Hematopoietic multipotent progenitor cell treated with erythropoietin and hydrocortisone succinate and interleukin-3 and kit ligand, for 8 days (in vitro differentiated cells): ENCODE data around the gene SARDH.
"Not testable (repeated sequence)": the region's sequence is repeated elsewhere in the genome, so short reads cannot be mapped to it uniquely, and the experiment has no call there.

Experiments
- DNase-seq: peaks from one replicate; pipeline ENCODE4 v3.0.0-alpha.2; 2015

The SARDH gene

DNA sequence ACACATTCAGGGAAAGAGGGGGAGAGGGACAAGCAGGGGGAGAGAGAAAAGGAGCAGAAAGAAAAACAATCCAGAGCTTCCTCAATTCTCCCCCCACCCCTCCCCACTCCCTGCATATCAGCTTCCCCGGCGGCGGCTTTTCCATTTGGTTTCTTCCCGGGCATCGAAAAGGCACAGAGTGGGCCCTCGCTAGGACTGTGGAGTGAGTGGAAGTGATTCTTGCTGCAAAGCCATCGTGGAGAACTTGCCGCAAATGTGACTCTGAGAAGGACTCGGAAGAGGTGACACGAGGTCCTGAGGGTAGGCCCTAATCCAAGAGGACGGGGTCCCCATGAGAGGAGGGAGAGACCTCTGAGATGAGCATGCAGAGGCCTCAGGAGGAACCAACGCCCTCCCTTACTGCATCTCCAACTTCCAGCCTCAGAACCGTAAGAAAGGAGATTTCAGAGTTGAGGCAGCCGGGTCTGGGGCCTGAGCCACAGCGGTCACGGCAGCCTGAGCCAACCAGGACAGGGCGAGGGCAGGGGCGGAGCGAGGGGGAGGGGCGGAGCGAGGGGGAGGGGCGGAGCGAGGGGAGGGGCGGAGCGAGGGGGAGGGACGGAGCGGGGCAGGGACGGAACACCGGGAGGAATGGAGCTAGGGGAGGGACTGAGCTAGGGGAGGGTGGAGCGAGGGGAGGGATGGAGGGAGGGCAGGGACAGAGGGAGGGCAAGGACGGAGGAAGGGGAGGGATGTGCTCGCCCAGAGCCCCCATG lies 21.2 kb upstream of the SARDH start:
- DNase-seq: no peak

DNA sequence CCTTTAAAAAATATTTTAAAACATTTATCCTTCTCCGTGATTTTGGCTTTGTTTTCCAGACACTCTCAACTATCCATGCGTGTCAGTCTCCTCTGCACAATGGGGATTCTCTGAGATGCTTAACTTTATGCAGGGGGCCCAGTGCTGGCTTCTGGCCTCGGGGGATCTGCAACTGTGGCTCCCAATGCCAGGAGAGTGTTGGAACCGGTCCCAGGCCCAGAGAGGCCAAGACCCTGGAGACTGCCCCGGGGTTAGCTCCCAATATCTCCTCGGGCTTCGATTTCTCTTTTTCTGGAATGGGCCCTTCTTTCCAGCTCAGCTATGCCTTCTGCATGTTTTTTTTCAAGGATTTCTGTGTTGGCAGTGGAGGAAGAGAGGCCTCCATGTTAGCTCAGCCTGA lies 20.1 kb upstream of the SARDH start:
- no peak for DNase-seq

DNA sequence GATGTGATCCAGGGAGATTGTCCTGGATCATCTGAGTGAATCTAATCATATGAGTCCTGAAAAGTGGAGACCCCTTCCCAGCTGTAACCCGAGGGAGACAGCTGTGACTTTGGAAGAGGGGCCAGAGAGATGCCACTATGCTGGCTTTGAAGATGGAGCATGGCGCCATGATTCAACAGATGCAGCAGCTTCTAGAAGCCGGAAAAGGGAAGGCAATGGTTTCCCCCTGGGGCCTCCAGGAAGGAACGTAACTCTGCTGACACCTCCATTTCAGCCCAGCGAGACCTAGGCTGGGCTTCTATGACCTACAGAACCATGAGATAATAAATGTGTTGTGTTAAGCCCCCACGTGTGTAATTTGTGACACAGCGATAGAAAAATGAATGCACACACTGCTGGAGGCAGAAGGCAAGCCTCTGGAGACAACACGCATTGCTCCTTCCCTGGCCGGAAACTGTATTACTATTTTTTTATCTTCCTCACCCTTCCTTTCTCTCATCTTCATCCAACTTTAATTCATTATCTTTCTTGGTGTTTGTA lies 16.6 kb upstream of the SARDH start:
- no peak for DNase-seq

- no peak for DNase-seq
Observed at GRCh38 chr9:133754187-133754586, 16.0 kb upstream of the SARDH start.

DNA sequence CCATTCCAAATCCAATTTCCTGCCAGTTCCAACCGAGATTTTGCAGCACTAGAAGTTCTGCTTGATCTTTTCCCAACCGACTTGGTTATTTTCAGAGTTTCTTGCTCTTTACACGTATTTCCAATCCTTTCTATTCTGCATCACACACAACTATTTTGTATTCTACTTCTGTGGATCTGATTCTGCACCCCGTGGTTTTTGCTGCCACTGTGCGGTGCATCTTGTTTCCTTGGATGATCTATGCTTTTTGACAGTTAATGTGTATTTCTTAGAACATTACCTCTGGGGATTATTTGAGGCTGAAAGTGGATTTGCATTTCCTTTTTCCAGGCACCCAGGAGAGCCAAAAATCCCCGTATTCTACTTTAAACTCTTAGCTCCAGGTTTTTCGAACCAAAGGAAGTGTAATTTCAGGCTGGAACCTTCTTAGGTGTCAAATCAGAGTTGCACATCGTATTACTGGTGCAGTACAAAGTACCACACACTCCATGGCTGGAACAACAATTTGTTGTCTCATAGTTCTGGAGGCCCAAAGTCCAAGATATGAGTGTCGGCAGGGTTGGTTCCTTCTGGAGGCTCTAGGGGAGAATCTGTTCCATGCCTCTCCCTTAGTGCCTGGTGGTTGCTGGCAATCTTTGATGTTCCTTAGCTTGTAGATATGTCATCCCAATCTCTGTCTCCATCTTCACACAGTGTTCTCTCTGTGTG lies 14.7 kb upstream of the SARDH start:
- no peak for DNase-seq

GRCh38 chr9:133750982-133751649 lies 13.0 kb upstream of the SARDH start:
- DNase-seq: no peak

DNA sequence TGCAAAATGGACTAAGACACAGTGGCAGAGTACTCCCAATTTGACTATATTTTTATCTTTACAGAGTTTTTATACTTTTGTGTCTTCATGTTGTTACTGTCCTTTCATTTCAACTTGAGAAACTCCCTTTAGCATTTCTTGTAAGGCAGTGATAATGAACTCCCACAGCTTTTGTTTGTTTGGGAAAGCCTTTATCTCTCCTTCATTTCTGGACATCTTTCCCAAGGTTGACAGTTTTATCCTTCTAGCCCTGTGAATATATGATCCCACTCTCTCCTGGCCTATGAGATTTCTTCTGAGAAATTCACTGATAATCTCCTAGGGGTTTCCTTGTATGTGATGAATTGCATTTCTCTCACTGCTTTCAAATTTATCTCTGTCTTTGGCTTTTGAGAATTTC lies 9.2 kb upstream of the SARDH start:
- no peak for DNase-seq

GRCh38 chr9:133744528-133744927 lies 6.4 kb upstream of the SARDH start:
- DNase-seq: not testable (repeated sequence)

DNA sequence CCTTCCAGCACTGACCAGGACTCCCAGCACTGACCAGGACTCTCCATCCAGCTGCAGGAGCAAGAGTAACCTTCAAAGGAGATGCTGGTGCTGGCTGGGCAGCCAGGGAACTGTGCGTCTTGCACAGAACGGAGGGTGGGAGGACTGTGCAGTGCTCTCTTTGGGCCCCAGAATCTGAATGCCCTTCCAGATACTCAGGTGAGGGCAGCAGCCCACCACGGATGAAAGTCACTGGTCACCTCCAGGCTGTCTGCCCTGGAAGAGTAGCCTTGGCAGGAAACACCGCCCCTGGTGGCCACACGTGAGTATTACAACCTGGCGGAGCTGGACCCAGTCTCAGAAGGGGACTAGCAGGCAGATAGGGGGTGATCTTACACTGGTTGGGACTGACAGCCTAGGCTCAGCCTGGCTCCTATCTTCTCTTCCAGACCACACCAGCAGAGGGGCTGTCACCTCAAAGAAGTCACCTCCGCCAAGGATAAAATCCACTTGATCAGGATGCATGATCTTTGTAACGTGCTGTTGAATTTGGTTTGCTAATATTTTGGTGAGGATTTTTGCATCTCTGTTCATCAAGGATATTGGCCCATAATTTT lies 4.8 kb upstream of the SARDH start:
- peak; percentile 63 for DNase-seq

DNA sequence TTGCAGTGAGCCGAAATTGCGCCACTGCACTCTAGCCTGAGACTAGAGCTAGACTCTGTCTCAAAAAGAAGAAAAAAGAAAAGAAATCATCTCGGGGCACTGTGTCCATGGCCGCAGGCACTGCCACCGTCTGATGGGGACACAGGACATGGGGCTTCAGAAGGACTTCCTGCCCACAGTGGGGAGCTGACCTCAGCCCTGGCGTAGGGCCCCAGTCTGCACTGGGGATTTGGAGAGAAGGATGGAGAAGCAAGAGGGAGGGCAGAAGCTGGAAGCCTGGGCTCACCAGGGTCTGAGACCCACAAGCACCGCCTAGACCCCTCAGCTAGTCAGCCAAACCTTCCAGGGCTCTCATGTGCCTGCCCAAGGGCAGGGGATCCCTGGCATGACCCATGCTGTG lies 4.1 kb upstream of the SARDH start:
- DNase-seq: no peak

DNA sequence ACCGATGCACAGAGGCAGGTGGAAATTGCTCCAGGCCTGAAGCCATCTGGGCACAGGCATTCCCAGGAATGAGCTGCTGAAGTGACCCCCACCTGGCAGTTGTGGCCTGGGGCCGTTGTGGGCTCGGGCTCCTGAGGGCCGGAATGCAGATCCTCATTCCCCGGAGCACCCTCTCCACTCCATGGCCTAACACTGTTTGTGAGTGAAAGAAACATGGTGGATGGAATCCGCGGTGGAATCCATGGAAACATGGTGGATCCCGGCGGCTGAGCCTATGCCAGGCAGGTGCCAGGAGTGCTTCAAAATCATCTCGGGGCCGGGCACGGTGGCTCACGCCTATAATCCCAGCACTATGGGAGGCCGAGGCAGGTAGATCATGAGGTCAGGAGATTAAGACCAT lies 3.6 kb upstream of the SARDH start:
- DNase-seq: no peak

DNA sequence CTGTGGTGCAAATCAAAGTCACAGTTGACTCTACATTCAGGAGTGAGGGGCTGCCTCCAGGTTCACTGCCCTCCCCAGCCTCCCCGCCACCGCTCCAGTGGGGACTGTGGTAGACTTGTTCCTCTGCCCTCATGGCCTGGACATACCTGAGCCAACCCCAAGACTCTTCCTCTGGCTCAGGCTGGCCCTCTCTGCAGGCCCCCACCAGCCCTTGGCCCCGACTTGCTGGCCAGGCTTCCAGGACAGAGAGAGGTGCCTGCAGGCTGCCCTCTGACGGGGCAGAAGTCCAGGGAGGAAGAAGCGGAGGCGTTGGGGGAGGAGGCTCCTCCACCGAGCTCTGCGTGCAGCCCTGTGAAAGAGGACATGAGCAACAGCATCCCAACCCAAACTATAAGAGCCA lies 2.8 kb upstream of the SARDH start:
- no peak for DNase-seq

GRCh38 chr9:133739408-133740280 lies 1.5 kb upstream of the SARDH start:
- DNase-seq: no peak

DNA sequence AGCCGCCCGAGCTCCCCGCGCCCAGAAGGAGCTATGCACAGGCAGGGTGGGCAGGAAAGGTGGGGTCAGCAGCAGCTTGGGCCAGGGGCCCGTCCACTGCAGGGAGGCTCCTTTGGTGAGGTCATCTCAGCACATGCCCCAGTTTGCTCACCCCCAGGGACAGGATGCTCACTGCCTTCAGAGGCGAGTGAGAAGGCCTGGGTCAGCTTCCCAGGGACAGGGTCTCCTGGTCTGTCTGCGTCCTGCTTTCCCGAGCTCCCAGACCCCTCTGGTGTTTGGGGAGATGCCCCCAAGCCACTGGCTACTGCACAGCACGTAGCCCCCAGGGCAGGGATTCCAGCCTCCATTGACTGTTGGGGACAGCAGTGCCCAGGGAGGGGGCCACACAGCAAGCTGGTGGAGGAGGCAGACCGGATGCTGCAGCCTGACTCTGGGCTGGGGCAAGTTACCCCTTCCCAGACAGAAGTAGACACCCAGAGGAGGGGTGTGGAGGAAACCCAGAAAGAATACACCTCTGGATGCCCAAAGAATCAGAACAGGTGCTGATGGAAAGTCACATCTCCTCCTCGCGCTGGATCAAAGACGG lies 581 bp upstream of the SARDH start:
- no peak for DNase-seq

GRCh38 chr9:133737071-133737773 lies 930 bp downstream of the SARDH start:
- no peak for DNase-seq

DNA sequence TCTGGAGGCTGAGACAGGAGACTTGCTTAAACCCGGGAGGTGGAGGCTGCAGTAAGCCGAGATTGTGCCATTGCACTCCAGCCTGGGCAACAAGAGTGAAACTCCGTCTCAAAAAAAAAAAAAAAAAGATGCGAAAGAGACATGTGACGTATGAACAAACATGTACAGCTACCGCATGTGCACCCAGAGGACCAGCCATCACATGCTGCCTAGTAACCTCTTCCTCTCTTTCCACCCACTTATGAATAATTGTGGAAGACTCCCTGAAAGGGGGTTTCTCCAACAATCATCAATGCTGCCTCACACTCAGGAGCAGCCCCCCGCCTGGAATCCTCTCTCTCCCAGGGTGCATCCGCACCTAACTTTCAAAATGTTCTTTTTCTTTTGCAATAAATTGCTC lies 2.2 kb downstream of the SARDH start:
- no peak for DNase-seq

DNA sequence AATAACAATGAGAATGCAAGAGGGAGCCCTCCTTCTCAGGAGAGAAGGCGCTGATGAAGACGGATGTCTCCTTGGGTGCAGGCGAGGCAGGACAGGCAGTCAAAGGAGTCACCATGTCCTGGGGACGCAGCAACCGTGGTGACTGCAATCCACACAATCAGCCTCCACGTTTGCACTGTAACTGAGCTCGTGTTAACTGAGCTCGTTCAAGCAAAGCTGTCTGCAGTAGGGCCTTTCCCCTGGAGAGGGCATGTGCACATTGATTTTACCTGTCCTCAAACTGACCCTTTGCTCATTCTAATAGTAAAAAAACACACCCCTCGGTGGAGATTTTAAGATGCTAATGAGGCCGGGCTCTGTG lies 2.8 kb downstream of the SARDH start:
- DNase-seq: no peak

DNA sequence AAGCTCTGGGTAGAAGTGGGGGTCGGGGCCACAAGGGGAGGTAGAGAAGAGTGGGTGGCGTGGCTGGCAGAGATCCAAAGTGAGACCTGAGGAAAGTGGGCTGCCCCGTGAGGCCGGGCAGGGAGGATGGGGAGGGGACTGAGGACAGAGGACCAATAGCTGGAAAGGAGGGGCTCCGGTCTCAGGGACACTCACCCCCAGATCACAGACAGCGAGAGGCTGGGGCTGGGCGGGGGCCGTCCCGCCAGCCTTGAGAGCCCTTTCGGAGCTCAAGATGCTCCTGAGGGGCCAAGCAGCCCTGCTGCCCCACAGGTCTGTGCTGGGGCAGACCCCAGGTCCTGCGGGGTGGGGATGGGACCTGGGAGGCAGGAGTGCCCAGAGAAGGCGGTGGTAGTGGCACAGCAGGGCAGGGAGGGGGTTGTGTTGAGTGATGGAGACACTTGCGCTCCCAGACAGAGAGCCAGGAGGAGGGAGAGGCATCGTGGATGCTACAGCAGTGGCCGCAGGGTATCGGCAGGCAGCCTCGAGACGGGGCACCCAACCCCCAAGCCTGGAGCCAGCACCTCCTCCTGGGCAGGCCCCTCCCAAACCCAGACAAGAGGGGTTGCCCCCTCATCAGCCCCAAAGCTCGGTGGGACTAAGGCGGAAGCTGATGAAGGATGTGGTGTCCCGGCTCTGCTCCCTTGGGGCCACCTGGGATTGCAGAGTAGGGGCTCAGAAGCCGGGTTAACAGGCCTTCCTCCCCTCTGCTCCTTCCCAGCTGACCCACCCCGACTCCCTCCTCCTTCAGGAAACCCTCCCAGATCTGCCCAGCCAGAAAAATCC lies 3.4 kb downstream of the SARDH start:
- DNase-seq: no peak

GRCh38 chr9:133733796-133734533 lies 4.2 kb downstream of the SARDH start:
- no peak for DNase-seq

- DNase-seq: no peak
Observed at GRCh38 chr9:133733421-133733795, 4.7 kb downstream of the SARDH start.
